Astrocyte (in vitro differentiated cells and primary cell): Measurements from ENCODE around the gene KRTAP4-7.

ENCODE experiments used
- CTCF ChIP-seq: IDR thresholded peaks from 2 replicates; pipeline ENCODE4 v1.5.1; 2011; ENCODE audit warnings: low read depth, mild to moderate bottlenecking, inconsistent platforms, low read length, moderate library complexity; ENCODE audit not compliant: insufficient read depth
- EZH2 ChIP-seq: IDR thresholded peaks from 2 replicates; pipeline ENCODE4 v1.6.1; 2012; ENCODE audit warnings: mild to moderate bottlenecking, low read length, inconsistent platforms; ENCODE audit not compliant: insufficient read depth

GRCh38 chr17:41098042-41098441, 14.1 kb downstream of the KRTAP4-7 start, which contains the start of gene KRTAP4-8:
- TF ChIP-seq CTCF (no peak), EZH2 (no peak)
